ENCODE results near the gene SYNRG. TPM values are rescaled to one million over a fixed set of nuclear protein-coding genes. Genes with fewer than 3 reads are reported as not detected.

The SYNRG gene
- total and polyA plus RNA-seq, 2 donors from 2014 or later = 8.6 to 47.0 TPM

- Histone ChIP-seq H3K9me3 (ENCODE audit: control insufficient read depth in 2 of 3, insufficient read depth in 1 of 3, low read length in 3 of 3) (no peaks in the 10 kb centered on the region), H3K9ac (ENCODE audit: low read length in 3 of 3) (no peak overlapping the region), H3K4me1 (ENCODE audit: control insufficient read depth in 2 of 3, insufficient read depth in 2 of 3, low read depth in 1 of 3, low read length in 3 of 3) (no peaks in the 10 kb centered on the region), H3K4me3 (ENCODE audit: low read length in 3 of 3) (no peak overlapping the region), H3K27ac (ENCODE audit: low read depth in 2 of 2, low read length in 2 of 2) (no peak overlapping the region), H3K27me3 (ENCODE audit: control insufficient read depth, insufficient read depth, low read length) (no peaks in the 10 kb centered on the region), H3K36me3 (ENCODE audit: control insufficient read depth in 2 of 3, insufficient read depth in 3 of 3, low read length in 3 of 3) (peaks cover 6 to 41% (median 8%) of the 10 kb centered on the region in 3 donors)
- no peak for DNase-seq
- intact Hi-C loops (cut with DNase I) = no loop called here
- no peak for TF ChIP-seq CTCF (IDR thresholded peaks at IDR 0.05; ENCODE audit: borderline replicate concordance, extremely low read depth, insufficient read depth)
- FAIRE-seq = no peak
These were observed 51.7 kb downstream of the SYNRG start for GRCh38 chr17:37557482-37557881.

- no peak overlapping the region for H3K27ac ChIP-seq (ENCODE audit: low read depth in 2 of 2, low read length in 2 of 2)
- H3K4me1 ChIP-seq (ENCODE audit: control insufficient read depth in 2 of 3, insufficient read depth in 2 of 3, low read depth in 1 of 3, low read length in 3 of 3) = peaks cover 0 to 3% (median 0%) of the 10 kb centered on the region in 3 donors
- no peaks in the 10 kb centered on the region for H3K27me3 ChIP-seq (ENCODE audit: control insufficient read depth, insufficient read depth, low read length)
- FAIRE-seq = no peak
- no peak for TF ChIP-seq CTCF (IDR thresholded peaks at IDR 0.05; ENCODE audit: borderline replicate concordance, extremely low read depth, insufficient read depth)
- intact Hi-C loops (cut with DNase I) = no loop called here
- peaks cover 6 to 41% (median 8%) of the 10 kb centered on the region in 3 donors for H3K36me3 ChIP-seq (ENCODE audit: control insufficient read depth in 2 of 3, insufficient read depth in 3 of 3, low read length in 3 of 3)
- DNase-seq = no peak
- H3K4me3 ChIP-seq (ENCODE audit: low read length in 3 of 3) = no peak overlapping the region
- no peaks in the 10 kb centered on the region for H3K9me3 ChIP-seq (ENCODE audit: control insufficient read depth in 2 of 3, insufficient read depth in 1 of 3, low read length in 3 of 3)
- no peak overlapping the region for H3K9ac ChIP-seq (ENCODE audit: low read length in 3 of 3)
These were observed 53.8 kb downstream of the SYNRG start for GRCh38 chr17:37555386-37555785.

- Histone ChIP-seq H3K27ac (ENCODE audit: low read depth in 2 of 2, low read length in 2 of 2) (no peak overlapping the region), H3K4me1 (ENCODE audit: control insufficient read depth in 2 of 3, insufficient read depth in 2 of 3, low read depth in 1 of 3, low read length in 3 of 3) (peaks cover 0 to 6% (median 0%) of the 10 kb centered on the region in 3 donors), H3K27me3 (ENCODE audit: control insufficient read depth, insufficient read depth, low read length) (no peaks in the 10 kb centered on the region), H3K9me3 (ENCODE audit: control insufficient read depth in 2 of 3, insufficient read depth in 1 of 3, low read length in 3 of 3) (no peaks in the 10 kb centered on the region), H3K9ac (ENCODE audit: low read length in 3 of 3) (no peak overlapping the region), H3K36me3 (ENCODE audit: control insufficient read depth in 2 of 3, insufficient read depth in 3 of 3, low read length in 3 of 3) (peaks cover 2 to 27% (median 8%) of the 10 kb centered on the region in 3 donors), H3K4me3 (ENCODE audit: low read length in 3 of 3) (no peak overlapping the region)
- TF ChIP-seq CTCF (IDR thresholded peaks at IDR 0.05; ENCODE audit: borderline replicate concordance, extremely low read depth, insufficient read depth) = no peak
- intact Hi-C loops (cut with DNase I) = no loop called here
- DNase-seq = no peak
- FAIRE-seq = no peak
These were observed 55.7 kb downstream of the SYNRG start for GRCh38 chr17:37553401-37553966.

- Histone ChIP-seq H3K27ac (ENCODE audit: low read depth in 2 of 2, low read length in 2 of 2) (no peak overlapping the region), H3K4me3 (ENCODE audit: low read length in 3 of 3) (no peak overlapping the region), H3K9me3 (ENCODE audit: control insufficient read depth in 2 of 3, insufficient read depth in 1 of 3, low read length in 3 of 3) (no peaks in the 10 kb centered on the region), H3K9ac (ENCODE audit: low read length in 3 of 3) (no peak overlapping the region), H3K27me3 (ENCODE audit: control insufficient read depth, insufficient read depth, low read length) (no peaks in the 10 kb centered on the region), H3K4me1 (ENCODE audit: control insufficient read depth in 2 of 3, insufficient read depth in 2 of 3, low read depth in 1 of 3, low read length in 3 of 3) (peaks cover 0 to 6% (median 0%) of the 10 kb centered on the region in 3 donors), H3K36me3 (ENCODE audit: control insufficient read depth in 2 of 3, insufficient read depth in 3 of 3, low read length in 3 of 3) (peaks cover 0 to 19% (median 6%) of the 10 kb centered on the region in 3 donors)
- FAIRE-seq = no peak
- DNase-seq = no peak
- TF ChIP-seq CTCF (IDR thresholded peaks at IDR 0.05; ENCODE audit: borderline replicate concordance, extremely low read depth, insufficient read depth) = no peak
- intact Hi-C loops (cut with DNase I) = no loop called here
These were observed 57.4 kb downstream of the SYNRG start for GRCh38 chr17:37551788-37552187.

Data from kidney (tissue), 14 donors.